ENCODE measurements around the gene CIBAR2.

Gene CIBAR2

GRCh38 chr16:85103114-85104079, 8.9 kb downstream of the CIBAR2 start:
- no peak for DNase-seq (ENCODE audit: low read depth in 2 of 2)

GRCh38 chr16:85101956-85102630, 10.2 kb downstream of the CIBAR2 start:
- DNase-seq (ENCODE audit: low read depth in 2 of 2), result no peak

GRCh38 chr16:85100265-85100664, 12.0 kb downstream of the CIBAR2 start:
- no peak for DNase-seq (ENCODE audit: low read depth in 2 of 2)

- DNase-seq (ENCODE audit: low read depth in 2 of 2), result no peak
Observed at GRCh38 chr16:85098565-85098964, 13.7 kb downstream of the CIBAR2 start.

- no peak for DNase-seq (ENCODE audit: low read depth in 2 of 2)
Observed at GRCh38 chr16:85096921-85097320, 15.4 kb downstream of the CIBAR2 start.

- no peak for DNase-seq (ENCODE audit: low read depth in 2 of 2)
Observed at GRCh38 chr16:85094812-85095211, 17.5 kb downstream of the CIBAR2 start.

- DNase-seq (ENCODE audit: low read depth in 2 of 2), result no peak
Observed at GRCh38 chr16:85094176-85094805, 18.0 kb downstream of the CIBAR2 start.

- DNase-seq (ENCODE audit: low read depth in 2 of 2), result no peak
Observed at GRCh38 chr16:85093705-85094104, 18.6 kb downstream of the CIBAR2 start.

- DNase-seq (ENCODE audit: low read depth in 2 of 2), result no peak
Observed at GRCh38 chr16:85092851-85093250, 19.4 kb downstream of the CIBAR2 start.

GRCh38 chr16:85092309-85092708, 20.0 kb downstream of the CIBAR2 start:
- no peak for DNase-seq (ENCODE audit: low read depth in 2 of 2)

GRCh38 chr16:85091522-85091910, 20.8 kb downstream of the CIBAR2 start:
- no peak for DNase-seq (ENCODE audit: low read depth in 2 of 2)

GRCh38 chr16:85090873-85091521, 21.3 kb downstream of the CIBAR2 start:
- DNase-seq (ENCODE audit: low read depth in 2 of 2), result no peak

- no peak for DNase-seq (ENCODE audit: low read depth in 2 of 2)
Observed at GRCh38 chr16:85090181-85090580, 22.1 kb downstream of the CIBAR2 start.

- DNase-seq (ENCODE audit: low read depth in 2 of 2), result no peak
Observed at GRCh38 chr16:85089525-85089924, 22.7 kb downstream of the CIBAR2 start.

- DNase-seq (ENCODE audit: low read depth in 2 of 2), result no peak
Observed at GRCh38 chr16:85088570-85089199, 23.6 kb downstream of the CIBAR2 start.

GRCh38 chr16:85087899-85088569, 24.2 kb downstream of the CIBAR2 start:
- DNase-seq (ENCODE audit: low read depth in 2 of 2), result no peak

GRCh38 chr16:85086347-85087291, 25.7 kb downstream of the CIBAR2 start:
- peak; percentile 54 to 66 for DNase-seq (ENCODE audit: low read depth in 2 of 2)

- DNase-seq (ENCODE audit: low read depth in 2 of 2), result no peak
Observed at GRCh38 chr16:85085721-85086120, 26.6 kb downstream of the CIBAR2 start.

GRCh38 chr16:85084841-85085510, 27.3 kb downstream of the CIBAR2 start:
- DNase-seq (ENCODE audit: low read depth in 2 of 2), result no peak
